ENCODE results near the gene ENG. TPM values are rescaled to one million over a fixed set of nuclear protein-coding genes. Genes with fewer than 3 reads are reported as not detected.
A peak's percentile ranks its signal among the peaks of the same experiment; 100 is the strongest.
"Not testable (repeated sequence)": the region's sequence is repeated elsewhere in the genome, so short reads cannot be mapped to it uniquely, and the experiment has no call there.

ENG gene
- polyA plus RNA-seq, 2 donors = 11.1 to 17.9 TPM

DNA sequence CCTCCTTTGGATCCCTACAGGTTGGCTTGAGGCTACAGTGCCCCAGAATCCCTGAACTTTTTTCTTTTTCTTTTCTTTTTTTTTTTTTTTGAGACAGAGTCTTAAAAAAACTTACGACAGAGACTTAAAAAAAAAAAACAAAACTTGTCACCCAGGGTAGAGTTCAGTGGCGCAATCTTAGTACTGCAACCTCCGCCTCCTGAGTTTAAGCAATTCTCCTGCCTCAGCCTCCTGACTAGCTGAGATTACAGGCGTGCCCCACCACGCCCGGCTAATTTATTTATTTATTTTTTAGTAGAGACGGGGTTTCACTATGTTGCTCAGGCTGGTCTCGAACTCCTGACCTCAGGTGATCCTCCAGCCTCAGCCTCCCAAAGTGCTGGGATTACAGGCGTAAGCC is 73.5 kb downstream of the ENG start:
- H3K4me1 ChIP-seq (ENCODE audit: control insufficient read depth in 2 of 2, insufficient read depth in 2 of 2, low read length in 1 of 2) = not testable (repeated sequence)

DNA sequence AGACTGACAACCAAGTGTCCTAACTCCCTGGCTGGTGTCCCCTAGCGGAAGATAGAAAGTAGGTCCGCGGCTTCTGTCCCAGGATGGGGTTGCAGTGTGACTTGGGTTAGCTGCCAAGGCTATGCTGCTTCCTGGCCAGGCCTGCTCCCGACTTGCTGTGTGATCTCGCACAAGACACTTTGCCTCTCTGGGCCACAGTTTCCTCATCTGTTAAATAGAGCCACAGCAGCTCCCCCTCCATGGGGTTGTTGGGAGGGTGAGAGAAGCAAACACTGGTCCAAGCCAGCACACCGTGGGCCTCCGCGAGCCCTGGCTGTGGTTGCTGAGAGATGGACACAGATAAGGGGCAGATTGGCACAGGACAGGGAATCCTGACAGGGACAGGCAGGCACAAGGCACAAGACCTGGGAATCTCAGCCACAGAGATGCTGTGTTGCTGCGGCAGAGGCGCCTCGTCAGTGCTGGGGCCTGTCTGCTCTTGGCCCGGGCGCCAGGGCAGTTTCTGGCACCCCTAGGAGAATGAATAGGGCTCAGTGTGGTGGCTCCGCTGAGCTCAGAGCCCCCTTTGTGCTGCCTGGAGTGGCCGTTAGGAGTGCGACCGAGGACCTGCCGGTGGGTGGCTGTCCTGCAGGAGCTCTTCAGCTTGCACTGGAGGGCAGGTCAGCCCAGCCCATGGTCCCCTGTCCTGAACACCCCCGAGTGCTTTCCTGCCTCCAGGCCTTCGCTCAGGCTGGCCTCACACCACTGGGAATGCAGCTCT is 74.2 kb downstream of the ENG start:
- no peaks in the 10 kb centered on the region for H3K36me3 ChIP-seq (ENCODE audit: control insufficient read depth in 2 of 2, insufficient read depth in 2 of 2, low read length in 1 of 2)
- WGBS, 2 donors = 78 to 81% methylated on average over 20 of the region's 20 CpGs
- H3K4me1 ChIP-seq (ENCODE audit: control insufficient read depth in 2 of 2, insufficient read depth in 2 of 2, low read length in 1 of 2) = peaks cover 0 to 4% of the 10 kb centered on the region in 2 donors
- H3K4me3 ChIP-seq (ENCODE audit: low read depth in 1 of 2, low read length in 2 of 2) = no peak overlapping the region
- H3K27me3 ChIP-seq (ENCODE audit: control insufficient read depth in 1 of 2, insufficient read depth in 2 of 2, low read length in 2 of 2) = no peaks in the 10 kb centered on the region
- no peaks in the 10 kb centered on the region for H3K9me3 ChIP-seq (ENCODE audit: control insufficient read depth in 2 of 2, insufficient read depth in 1 of 2, low read depth in 1 of 2, low read length in 1 of 2)
- H3K27ac ChIP-seq (ENCODE audit: low read depth in 2 of 2, low read length in 1 of 2) = no peak overlapping the region

More for the DNA sequence above, 73.5 kb downstream of the ENG start:
- H3K27me3 ChIP-seq (ENCODE audit: control insufficient read depth in 1 of 2, insufficient read depth in 2 of 2, low read length in 2 of 2); H3K9me3 ChIP-seq (ENCODE audit: control insufficient read depth in 2 of 2, insufficient read depth in 1 of 2, low read depth in 1 of 2, low read length in 1 of 2); H3K4me3 ChIP-seq (ENCODE audit: low read depth in 1 of 2, low read length in 2 of 2); H3K36me3 ChIP-seq (ENCODE audit: control insufficient read depth in 2 of 2, insufficient read depth in 2 of 2, low read length in 1 of 2); H3K27ac ChIP-seq (ENCODE audit: low read depth in 2 of 2, low read length in 1 of 2): not testable (repeated sequence)
- 81 to 88% methylated on average over 9 of the region's 9 CpGs for WGBS, 2 donors

- Histone ChIP-seq H3K27ac (ENCODE audit: low read depth in 2 of 2, low read length in 1 of 2) (peak overlapping the region; percentile 45 to 51), H3K27me3 (ENCODE audit: control insufficient read depth in 1 of 2, insufficient read depth in 2 of 2, low read length in 2 of 2) (no peaks in the 10 kb centered on the region), H3K4me3 (ENCODE audit: low read depth in 1 of 2, low read length in 2 of 2) (peak overlapping the region in 1 of 2 donors; percentile 2), H3K9me3 (ENCODE audit: control insufficient read depth in 2 of 2, insufficient read depth in 1 of 2, low read depth in 1 of 2, low read length in 1 of 2) (no peaks in the 10 kb centered on the region), H3K36me3 (ENCODE audit: control insufficient read depth in 2 of 2, insufficient read depth in 2 of 2, low read length in 1 of 2) (no peaks in the 10 kb centered on the region), H3K4me1 (ENCODE audit: control insufficient read depth in 2 of 2, insufficient read depth in 2 of 2, low read length in 1 of 2) (peaks cover 0 to 4% of the 10 kb centered on the region in 2 donors)
- 64 to 65% methylated on average over 17 of the region's 17 CpGs for WGBS, 2 donors
These were observed 75.1 kb downstream of the ENG start for GRCh38 chr9:127779136-127779981.

DNA sequence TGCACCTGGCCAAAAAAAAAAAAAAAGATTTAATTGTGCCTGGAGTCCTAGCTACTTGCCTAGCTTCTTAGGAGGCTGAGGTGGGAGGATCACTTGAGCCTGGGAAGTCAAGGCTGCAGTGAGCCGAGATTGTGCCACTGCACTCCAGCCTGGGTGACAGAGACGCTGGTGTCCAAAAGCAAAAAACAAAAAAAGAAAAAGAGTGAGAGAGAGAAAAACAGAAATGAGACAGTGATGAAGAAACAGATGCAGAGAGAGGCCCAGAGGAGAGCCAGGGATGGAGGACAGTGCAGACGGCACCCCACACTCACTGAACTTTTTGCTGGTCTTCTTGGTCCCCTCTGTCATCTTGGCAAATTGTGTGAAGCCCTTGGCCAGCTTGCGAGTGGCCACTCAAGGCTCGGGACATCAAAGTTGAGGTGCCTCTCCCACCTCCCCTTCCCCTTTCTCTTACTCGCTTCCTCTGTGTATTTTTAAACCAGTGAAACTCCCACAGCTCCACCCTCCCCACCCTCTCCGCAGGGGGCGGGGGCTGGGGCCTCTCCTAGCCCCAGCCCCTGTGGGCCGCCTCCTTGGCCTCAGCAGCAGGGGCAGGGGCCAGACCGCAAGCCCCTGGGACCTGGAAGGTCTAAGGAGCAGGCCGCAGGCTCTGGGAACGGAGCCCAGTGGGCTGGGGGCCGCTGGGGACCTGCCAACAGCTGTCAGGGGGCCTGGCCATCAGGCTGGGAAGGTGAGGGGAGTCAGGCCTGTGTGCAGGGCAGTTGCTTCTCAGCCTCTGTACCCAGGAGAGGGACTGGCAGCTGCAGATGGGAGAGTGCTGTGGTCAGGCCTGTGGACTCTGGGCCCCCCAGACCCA is 76.0 kb downstream of the ENG start, which contains the start of gene SH2D3C:
TSS of gene SH2D3C (minus strand) at position 387 of the 856 bp plus-strand sequence. CDS start at position 348, 39 bp downstream.
- peak within 1 kb of the TSS; percentile 45 to 51 for H3K27ac ChIP-seq (ENCODE audit: low read depth in 2 of 2, low read length in 1 of 2)
- 54 to 64% methylated on average over 13 of the region's 13 CpGs for WGBS, 2 donors
- H3K36me3 ChIP-seq (ENCODE audit: control insufficient read depth in 2 of 2, insufficient read depth in 2 of 2, low read length in 1 of 2) = no peaks in the 10 kb centered on the region
- H3K9me3 ChIP-seq (ENCODE audit: control insufficient read depth in 2 of 2, insufficient read depth in 1 of 2, low read depth in 1 of 2, low read length in 1 of 2) = no peaks in the 10 kb centered on the region
- peaks cover 0 to 2% of the 10 kb centered on the region in 2 donors for H3K4me1 ChIP-seq (ENCODE audit: control insufficient read depth in 2 of 2, insufficient read depth in 2 of 2, low read length in 1 of 2)
- no peaks in the 10 kb centered on the region for H3K27me3 ChIP-seq (ENCODE audit: control insufficient read depth in 1 of 2, insufficient read depth in 2 of 2, low read length in 2 of 2)
- peak within 1 kb of the TSS; percentile 20 to 25 for H3K4me3 ChIP-seq (ENCODE audit: low read depth in 1 of 2, low read length in 2 of 2)

DNA sequence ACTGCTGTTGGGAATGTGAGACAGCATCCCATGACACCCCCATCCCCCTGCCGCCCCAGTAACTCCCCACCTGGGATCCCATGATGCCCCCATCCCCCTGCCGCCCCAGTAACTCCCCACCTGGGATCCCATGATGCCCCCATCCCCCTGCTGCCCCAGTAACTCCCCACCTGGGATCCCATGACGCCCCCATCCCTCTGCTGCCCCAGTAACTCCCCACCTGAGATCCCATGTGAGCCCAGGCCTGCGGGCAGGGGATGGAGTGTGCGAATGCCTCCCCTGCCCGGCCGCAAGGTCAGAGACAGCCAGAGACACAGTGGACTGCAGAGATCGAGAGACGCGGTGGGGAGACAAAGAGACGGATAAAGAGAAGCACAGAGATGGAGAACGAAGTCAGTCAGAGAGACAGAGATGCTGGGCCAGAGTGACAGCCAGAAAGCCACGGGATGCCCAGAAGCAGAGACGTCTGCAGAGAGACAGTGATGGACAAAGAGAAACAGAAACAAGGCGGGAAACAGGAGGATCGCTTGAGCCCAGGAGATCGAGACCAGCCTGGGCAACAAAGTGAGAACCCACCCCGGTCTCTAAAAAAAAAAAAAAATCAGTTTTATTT is 77.0 kb downstream of the ENG start:
- peak overlapping the region in 1 of 2 donors; percentile 22 for H3K27ac ChIP-seq (ENCODE audit: low read depth in 2 of 2, low read length in 1 of 2)

GRCh38 chr9:127776924-127777289 is 77.6 kb downstream of the ENG start:
- Histone ChIP-seq H3K27me3 (ENCODE audit: control insufficient read depth in 1 of 2, insufficient read depth in 2 of 2, low read length in 2 of 2) (no peaks in the 10 kb centered on the region), H3K4me1 (ENCODE audit: control insufficient read depth in 2 of 2, insufficient read depth in 2 of 2, low read length in 1 of 2) (peaks cover 0 to 2% of the 10 kb centered on the region in 2 donors), H3K9me3 (ENCODE audit: control insufficient read depth in 2 of 2, insufficient read depth in 1 of 2, low read depth in 1 of 2, low read length in 1 of 2) (no peaks in the 10 kb centered on the region), H3K27ac (ENCODE audit: low read depth in 2 of 2, low read length in 1 of 2) (no peak overlapping the region), H3K4me3 (ENCODE audit: low read depth in 1 of 2, low read length in 2 of 2) (peak overlapping the region; percentile 12 to 20), H3K36me3 (ENCODE audit: control insufficient read depth in 2 of 2, insufficient read depth in 2 of 2, low read length in 1 of 2) (no peaks in the 10 kb centered on the region)
- WGBS, 2 donors = 63 to 71% methylated on average over 5 of the region's 5 CpGs

More for the DNA sequence above, 77.0 kb downstream of the ENG start:
- Histone ChIP-seq H3K27me3 (ENCODE audit: control insufficient read depth in 1 of 2, insufficient read depth in 2 of 2, low read length in 2 of 2) (no peaks in the 10 kb centered on the region), H3K36me3 (ENCODE audit: control insufficient read depth in 2 of 2, insufficient read depth in 2 of 2, low read length in 1 of 2) (no peaks in the 10 kb centered on the region), H3K4me3 (ENCODE audit: low read depth in 1 of 2, low read length in 2 of 2) (peak overlapping the region; percentile 20 to 25), H3K4me1 (ENCODE audit: control insufficient read depth in 2 of 2, insufficient read depth in 2 of 2, low read length in 1 of 2) (peaks cover 0 to 2% of the 10 kb centered on the region in 2 donors), H3K9me3 (ENCODE audit: control insufficient read depth in 2 of 2, insufficient read depth in 1 of 2, low read depth in 1 of 2, low read length in 1 of 2) (no peaks in the 10 kb centered on the region)
- 70% methylated on average over 18 of the region's 18 CpGs for WGBS, 2 donors

DNA sequence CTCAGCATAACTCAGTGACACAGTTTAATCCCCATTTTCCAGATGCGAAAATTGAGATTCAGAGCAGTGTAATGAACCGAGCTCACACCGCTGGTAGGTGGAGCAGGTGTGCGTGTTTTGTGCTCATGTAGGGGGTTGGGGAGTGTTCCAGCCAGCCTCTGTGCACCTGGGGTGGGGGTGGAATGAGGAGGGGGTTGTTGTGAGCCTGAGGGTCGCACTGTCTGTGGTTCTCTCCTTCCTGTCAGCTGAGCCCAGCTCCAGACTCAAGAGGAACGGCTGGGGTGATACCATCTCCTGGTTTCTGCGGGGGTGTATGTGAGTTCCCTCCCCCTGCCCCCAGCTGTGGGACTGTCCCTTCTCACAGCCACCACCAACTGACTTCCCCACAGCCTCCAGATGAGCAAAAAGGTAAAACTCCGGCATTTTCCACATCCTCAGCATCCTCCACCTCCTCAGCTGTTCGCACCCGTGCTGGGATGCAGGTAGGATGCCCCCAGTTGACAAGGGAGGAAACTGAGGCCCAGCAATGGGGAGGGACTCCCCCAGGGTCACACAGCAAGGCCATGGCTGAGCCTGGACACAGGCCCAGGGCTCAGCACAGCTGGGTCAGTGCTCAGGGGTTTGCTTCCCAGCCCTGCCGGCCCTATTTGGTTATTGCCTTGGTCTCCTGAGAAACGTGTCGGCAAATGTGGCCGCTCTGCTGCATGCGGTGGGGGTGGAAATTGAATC is 78.1 kb downstream of the ENG start:
- WGBS, 2 donors = 66 to 69% methylated on average over 13 to 15 of the region's 15 CpGs

GRCh38 chr9:127773981-127774380 is 80.5 kb downstream of the ENG start:
- 88 to 91% methylated on average over 10 of the region's 10 CpGs for WGBS, 2 donors
- no peaks in the 10 kb centered on the region for H3K27me3 ChIP-seq (ENCODE audit: control insufficient read depth in 1 of 2, insufficient read depth in 2 of 2, low read length in 2 of 2)

More for the DNA sequence above, 78.1 kb downstream of the ENG start:
- H3K36me3 ChIP-seq (ENCODE audit: control insufficient read depth in 2 of 2, insufficient read depth in 2 of 2, low read length in 1 of 2) = no peaks in the 10 kb centered on the region
- H3K4me1 ChIP-seq (ENCODE audit: control insufficient read depth in 2 of 2, insufficient read depth in 2 of 2, low read length in 1 of 2) = peaks cover 0 to 4% of the 10 kb centered on the region in 2 donors
- H3K4me3 ChIP-seq (ENCODE audit: low read depth in 1 of 2, low read length in 2 of 2) = peak overlapping the region; percentile 12 to 20
- no peaks in the 10 kb centered on the region for H3K9me3 ChIP-seq (ENCODE audit: control insufficient read depth in 2 of 2, insufficient read depth in 1 of 2, low read depth in 1 of 2, low read length in 1 of 2)
- no peaks in the 10 kb centered on the region for H3K27me3 ChIP-seq (ENCODE audit: control insufficient read depth in 1 of 2, insufficient read depth in 2 of 2, low read length in 2 of 2)
- no peak overlapping the region for H3K27ac ChIP-seq (ENCODE audit: low read depth in 2 of 2, low read length in 1 of 2)

More at GRCh38 chr9:127773981-127774380, 80.5 kb downstream of the ENG start:
- Histone ChIP-seq H3K36me3 (ENCODE audit: control insufficient read depth in 2 of 2, insufficient read depth in 2 of 2, low read length in 1 of 2) (no peaks in the 10 kb centered on the region), H3K4me1 (ENCODE audit: control insufficient read depth in 2 of 2, insufficient read depth in 2 of 2, low read length in 1 of 2) (peaks cover 0 to 5% of the 10 kb centered on the region in 2 donors), H3K4me3 (ENCODE audit: low read depth in 1 of 2, low read length in 2 of 2) (no peak overlapping the region), H3K9me3 (ENCODE audit: control insufficient read depth in 2 of 2, insufficient read depth in 1 of 2, low read depth in 1 of 2, low read length in 1 of 2) (no peaks in the 10 kb centered on the region), H3K27ac (ENCODE audit: low read depth in 2 of 2, low read length in 1 of 2) (no peak overlapping the region)

All from esophagus (tissue), 2 donors.